GM19463 (cell line): ENCODE results near the gene GPC5.
"Not testable (repeated sequence)": the region's sequence is repeated elsewhere in the genome, so short reads cannot be mapped to it uniquely, and the experiment has no call there.

ENCODE experiments used
- ATAC-seq: cut with Tn5 transposase; IDR thresholded peaks from one replicate; pipeline ENCODE4 v1.9.1; 2021; ENCODE audit warnings: mild to moderate bottlenecking, moderate library complexity; ENCODE audit not compliant: unreplicated experiment

GPC5 gene

DNA sequence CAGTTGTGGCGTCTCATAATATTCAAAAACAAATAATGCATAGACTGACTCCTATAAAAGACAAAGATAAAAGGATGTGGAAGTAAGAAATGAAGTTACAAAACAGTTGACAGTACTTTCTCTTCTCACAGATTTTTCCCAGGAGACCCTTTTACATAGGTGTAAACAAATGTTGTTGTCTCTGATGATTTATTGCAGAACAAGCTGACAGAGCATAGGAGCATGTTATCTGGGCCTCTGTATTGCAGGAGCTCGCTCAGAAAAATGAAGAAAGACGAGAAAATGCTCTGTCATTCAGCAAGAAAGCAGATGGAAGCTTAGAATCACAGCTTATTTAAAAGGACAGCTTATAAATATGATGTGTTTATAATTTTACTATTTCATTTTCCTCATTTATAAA lies 1474.6 kb downstream of the GPC5 start:
- no peak for ATAC-seq

DNA sequence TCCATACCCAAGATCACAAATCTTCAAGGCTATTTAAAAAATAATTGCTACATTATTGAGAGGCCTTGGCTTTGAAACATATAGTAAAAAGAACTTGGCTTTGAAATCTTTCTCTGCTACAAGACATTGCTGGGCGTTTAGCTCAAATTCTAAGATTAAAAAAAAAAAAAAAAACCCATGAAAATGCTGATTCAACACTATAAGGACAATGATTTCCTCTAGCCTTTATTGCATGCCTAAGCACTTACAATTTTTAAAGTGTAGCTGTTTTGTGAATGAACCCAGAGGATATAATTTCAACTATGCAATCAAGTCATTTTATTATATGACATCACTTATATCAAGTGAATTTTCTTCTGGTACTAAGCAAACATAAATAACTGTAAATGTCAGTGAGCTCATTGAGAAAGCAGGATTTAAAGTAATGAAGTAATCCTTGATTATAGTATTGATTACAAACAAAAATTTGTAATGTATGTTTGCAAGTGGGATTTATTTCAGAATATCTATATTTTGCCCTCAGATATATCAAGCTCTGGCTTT lies 1488.2 kb downstream of the GPC5 start:
- no peak for ATAC-seq

DNA sequence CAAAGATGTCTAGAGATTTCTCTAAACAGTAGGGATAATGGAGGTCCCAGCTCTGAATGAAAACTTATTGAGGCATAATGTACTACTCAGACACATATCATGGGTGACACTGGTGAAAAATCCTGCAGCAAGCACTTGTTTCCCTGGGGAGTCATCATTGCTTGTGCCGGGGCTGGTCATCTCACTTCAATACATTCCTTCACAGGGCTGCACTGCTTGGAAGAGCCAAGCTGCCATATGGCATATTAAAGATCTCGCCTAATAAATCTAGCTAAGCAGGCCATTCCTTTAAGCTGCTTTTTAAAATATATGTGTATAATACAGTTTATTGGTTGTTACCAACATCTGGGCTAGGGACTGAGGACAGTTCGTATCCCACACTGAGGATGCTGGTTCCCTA lies 1496.0 kb downstream of the GPC5 start:
- ATAC-seq = no peak

DNA sequence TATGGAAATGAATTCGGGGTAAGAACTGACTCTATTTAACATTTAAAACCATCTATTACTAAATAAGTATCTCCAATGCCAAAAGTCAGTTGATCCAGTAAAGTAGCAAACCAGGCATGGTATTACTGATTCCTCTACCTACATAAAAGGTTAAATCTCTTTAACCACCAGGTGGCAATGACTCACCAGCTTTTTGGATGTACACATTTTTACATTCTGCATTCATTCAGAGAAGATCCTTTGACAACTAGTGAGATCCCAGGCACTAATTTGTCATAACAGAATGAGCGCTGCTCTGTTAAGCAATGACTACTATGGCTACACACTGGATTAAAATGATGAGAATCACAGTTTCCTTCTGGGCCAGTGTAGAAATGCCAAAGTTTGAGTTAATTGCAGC lies 1498.4 kb downstream of the GPC5 start:
- ATAC-seq = no peak

DNA sequence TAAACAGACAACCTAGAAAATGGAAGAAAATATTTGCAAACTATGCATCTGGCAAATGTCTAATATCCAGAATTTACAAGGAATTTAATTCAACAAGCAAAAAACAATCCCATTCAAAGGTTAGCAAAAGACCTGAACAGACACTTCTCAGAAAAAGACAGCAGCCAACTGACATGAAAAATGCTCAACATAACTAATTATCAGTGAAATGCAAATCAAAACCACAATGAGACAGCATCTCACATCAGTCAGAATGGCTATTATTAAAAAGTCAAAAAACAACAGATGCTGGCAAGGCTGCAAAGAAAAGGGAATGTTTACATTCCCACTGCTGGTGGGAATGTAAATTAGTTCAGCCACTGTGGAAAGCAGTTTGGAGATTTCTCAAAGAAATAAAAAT lies 1500.5 kb downstream of the GPC5 start:
- ATAC-seq = not testable (repeated sequence)

DNA sequence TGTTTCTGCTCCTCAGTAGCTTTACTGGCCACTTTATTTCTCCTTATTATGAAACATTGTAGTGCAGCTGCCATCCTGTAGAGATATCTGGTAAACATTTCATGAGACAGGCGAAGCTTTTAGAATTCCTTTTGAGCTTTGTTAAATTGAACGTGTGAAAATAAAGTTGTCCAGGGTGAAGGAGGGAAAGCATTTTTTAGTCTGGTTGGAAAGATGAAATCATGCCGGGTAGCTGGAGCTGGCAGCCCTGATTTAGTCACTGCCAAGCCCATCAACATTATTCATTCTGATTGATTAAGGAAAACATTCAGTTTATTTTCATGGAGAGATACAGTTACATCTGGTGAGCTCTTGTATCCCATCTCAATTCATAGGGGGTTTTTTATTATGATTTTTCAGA lies 1502.0 kb downstream of the GPC5 start:
- no peak for ATAC-seq

DNA sequence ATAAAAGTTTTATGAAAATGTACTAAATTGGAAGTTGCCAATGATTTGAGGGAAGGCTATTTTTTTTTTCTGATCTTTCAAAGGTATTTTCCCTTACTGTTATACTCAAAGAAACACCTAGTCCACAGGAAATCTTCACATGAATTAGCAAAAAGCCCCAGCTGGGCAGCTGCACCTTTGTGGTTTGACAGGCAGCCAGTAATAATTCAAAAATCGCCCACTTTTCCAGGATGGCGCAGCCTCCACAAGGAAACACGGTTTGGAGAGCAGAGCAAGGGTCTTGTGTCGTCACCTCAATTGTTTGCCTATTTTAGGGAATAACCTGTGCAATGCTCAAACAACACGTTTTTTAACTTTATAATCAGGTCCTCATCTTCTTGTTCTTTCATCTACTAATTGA lies 1503.3 kb downstream of the GPC5 start:
- no peak for ATAC-seq

DNA sequence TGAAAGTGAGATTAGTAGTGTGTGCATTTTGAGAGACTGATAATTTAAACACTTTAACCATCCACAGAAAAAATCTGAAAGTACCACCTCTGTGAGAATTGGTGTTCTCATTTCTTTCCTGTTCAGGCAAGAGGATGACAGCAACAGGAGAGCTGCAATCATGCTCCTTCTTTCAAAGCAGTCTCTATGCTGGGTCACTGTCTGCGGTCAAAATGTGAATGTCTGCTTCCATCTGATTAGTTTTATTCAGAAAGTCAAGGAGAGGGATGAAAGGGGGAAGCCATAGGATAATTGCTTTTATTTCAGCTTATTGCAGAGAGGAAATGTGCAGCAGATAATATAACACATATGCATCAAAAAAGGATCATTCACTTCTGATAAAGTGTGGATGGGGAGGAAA lies 1514.2 kb downstream of the GPC5 start:
- ATAC-seq = no peak

DNA sequence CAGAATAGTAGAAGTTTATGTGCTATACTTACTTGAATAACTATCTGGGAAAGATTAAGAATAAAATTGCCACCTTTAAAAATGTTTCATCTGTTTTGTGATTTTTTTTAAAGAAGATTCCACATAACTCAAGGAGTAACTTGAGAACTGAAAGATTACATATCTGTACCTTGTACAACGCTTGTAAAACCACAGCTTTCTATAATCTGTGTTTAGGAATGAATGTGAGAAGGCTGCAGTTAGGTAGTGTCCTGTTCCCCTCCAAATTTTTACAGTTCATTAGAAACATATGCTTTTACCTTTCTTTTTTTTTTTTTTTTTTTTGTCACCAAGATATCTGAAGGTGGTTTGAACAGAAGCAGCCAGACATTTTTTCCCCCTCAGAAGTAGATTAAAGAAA lies 1515.4 kb downstream of the GPC5 start:
- ATAC-seq = no peak
